ENCODE data around the gene DEFB129. TPM values are rescaled to one million over a fixed set of nuclear protein-coding genes. Genes with fewer than 3 reads are reported as not detected.

The DEFB129 gene
- total and polyA plus RNA-seq, 9 of the 15 experiments (the other 6 are each of a cell fraction or from before 2014, with no cell fraction given), result not detected

DNA sequence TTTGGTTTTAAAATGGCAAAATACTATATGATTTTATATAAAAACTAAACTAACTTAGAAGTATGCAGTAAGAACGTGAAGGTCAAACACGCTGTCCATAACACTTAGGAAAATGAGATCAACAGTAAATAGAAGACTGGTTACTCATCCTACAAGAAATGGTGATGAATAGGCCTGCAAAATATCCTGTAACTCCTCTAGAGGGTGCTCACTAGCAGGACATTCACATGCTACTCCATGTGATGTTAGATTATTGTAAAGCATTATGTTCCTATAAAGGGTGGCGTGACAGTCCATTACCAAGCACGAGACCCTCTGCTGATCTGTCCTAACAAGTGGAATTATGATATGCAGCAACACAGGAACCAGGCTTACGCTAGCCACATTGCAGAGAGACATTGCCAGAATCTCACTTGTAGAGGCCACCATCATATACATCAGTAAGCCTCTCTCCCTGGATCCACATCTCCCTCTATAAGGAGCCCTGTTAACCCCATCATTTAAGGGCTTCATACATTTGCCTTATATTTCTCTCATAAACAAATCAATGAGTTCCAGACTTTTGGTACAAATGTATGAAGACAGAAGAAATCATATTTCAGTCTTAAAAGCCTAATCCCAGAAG, 18.0 kb upstream of the DEFB129 start (continued):
- TF ChIP-seq ETV5 (CRISPR knock-in tag; IDR thresholded peaks at IDR 0.05; ENCODE audit: low read depth) (no peak), RBM14 (IDR thresholded peaks at IDR 0.05; ENCODE audit: borderline replicate concordance, insufficient read depth, low read depth, low read length) (no peak), ZNF76 (CRISPR knock-in tag; IDR thresholded peaks at IDR 0.05; ENCODE audit: borderline replicate concordance) (no peak), ZNF140 (CRISPR knock-in tag; IDR thresholded peaks at IDR 0.05) (no peak), MAFK (IDR thresholded peaks at IDR 0.05; ENCODE audit: low read length) (no peak), EHMT2 (IDR thresholded peaks at IDR 0.05) (no peak), FOSL1 (tag; conservative IDR thresholded peaks at IDR 0.05) (0 out of 2 replicates have a peak, but pooled peaks have one; percentile 14), SOX6 (IDR thresholded peaks at IDR 0.05) (no peak), HMGN3 (IDR thresholded peaks at IDR 0.05; ENCODE audit: borderline replicate concordance, extremely low read depth, insufficient read length, low read depth, low read length) (no peak), MYC (IDR thresholded peaks at IDR 0.05; ENCODE audit: low read depth, low read length) (0 out of 2 replicates have a peak, but pooled peaks have one; percentile 36), MYC (CRISPR knock-in tag; IDR thresholded peaks at IDR 0.05; ENCODE audit: borderline replicate concordance, low read depth) (no peak), KHSRP (IDR thresholded peaks at IDR 0.05) (no peak), KLF16 (IDR thresholded peaks at IDR 0.05) (no peak)
- TF ChIP-seq, protein P1, sequence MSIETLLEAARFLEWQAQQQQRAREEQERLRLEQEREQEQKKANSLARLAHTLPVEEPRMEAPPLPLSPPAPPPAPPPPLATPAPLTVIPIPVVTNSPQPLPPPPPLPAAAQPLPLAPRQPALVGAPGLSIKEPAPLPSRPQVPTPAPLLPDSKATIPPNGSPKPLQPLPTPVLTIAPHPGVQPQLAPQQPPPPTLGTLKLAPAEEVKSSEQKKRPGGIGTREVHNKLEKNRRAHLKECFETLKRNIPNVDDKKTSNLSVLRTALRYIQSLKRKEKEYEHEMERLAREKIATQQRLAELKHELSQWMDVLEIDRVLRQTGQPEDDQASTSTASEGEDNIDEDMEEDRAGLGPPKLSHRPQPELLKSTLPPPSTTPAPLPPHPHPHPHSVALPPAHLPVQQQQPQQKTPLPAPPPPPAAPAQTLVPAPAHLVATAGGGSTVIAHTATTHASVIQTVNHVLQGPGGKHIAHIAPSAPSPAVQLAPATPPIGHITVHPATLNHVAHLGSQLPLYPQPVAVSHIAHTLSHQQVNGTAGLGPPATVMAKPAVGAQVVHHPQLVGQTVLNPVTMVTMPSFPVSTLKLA (conservative IDR thresholded peaks at IDR 0.05), result peak in 1 of 2 experiments; percentile 30; a peak in 1 of 4 replicates
- TF ChIP-seq, protein P2, sequence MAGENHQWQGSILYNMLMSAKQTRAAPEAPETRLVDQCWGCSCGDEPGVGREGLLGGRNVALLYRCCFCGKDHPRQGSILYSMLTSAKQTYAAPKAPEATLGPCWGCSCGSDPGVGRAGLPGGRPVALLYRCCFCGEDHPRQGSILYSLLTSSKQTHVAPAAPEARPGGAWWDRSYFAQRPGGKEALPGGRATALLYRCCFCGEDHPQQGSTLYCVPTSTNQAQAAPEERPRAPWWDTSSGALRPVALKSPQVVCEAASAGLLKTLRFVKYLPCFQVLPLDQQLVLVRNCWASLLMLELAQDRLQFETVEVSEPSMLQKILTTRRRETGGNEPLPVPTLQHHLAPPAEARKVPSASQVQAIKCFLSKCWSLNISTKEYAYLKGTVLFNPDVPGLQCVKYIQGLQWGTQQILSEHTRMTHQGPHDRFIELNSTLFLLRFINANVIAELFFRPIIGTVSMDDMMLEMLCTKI (IDR thresholded peaks at IDR 0.05; ENCODE audit: partially characterized antibody), result no peak
- TF ChIP-seq, protein P3, sequence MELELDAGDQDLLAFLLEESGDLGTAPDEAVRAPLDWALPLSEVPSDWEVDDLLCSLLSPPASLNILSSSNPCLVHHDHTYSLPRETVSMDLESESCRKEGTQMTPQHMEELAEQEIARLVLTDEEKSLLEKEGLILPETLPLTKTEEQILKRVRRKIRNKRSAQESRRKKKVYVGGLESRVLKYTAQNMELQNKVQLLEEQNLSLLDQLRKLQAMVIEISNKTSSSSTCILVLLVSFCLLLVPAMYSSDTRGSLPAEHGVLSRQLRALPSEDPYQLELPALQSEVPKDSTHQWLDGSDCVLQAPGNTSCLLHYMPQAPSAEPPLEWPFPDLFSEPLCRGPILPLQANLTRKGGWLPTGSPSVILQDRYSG (tag; conservative IDR thresholded peaks at IDR 0.05; ENCODE audit: low read depth), result no peak
- TF ChIP-seq, protein P4, sequence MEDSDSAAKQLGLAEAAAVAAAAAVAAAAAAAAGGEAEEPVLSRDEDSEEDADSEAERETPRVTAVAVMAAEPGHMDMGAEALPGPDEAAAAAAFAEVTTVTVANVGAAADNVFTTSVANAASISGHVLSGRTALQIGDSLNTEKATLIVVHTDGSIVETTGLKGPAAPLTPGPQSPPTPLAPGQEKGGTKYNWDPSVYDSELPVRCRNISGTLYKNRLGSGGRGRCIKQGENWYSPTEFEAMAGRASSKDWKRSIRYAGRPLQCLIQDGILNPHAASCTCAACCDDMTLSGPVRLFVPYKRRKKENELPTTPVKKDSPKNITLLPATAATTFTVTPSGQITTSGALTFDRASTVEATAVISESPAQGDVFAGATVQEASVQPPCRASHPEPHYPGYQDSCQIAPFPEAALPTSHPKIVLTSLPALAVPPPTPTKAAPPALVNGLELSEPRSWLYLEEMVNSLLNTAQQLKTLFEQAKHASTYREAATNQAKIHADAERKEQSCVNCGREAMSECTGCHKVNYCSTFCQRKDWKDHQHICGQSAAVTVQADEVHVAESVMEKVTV (CRISPR knock-in tag; IDR thresholded peaks at IDR 0.05), result peak; percentile 49
- TF ChIP-seq, protein P5, sequence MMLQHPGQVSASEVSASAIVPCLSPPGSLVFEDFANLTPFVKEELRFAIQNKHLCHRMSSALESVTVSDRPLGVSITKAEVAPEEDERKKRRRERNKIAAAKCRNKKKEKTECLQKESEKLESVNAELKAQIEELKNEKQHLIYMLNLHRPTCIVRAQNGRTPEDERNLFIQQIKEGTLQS (IDR thresholded peaks at IDR 0.05), result peak; percentile 31
- TF ChIP-seq, protein P5 (CRISPR knock-in tag; conservative IDR thresholded peaks at IDR 0.05), result no peak
- TF ChIP-seq, protein P6, sequence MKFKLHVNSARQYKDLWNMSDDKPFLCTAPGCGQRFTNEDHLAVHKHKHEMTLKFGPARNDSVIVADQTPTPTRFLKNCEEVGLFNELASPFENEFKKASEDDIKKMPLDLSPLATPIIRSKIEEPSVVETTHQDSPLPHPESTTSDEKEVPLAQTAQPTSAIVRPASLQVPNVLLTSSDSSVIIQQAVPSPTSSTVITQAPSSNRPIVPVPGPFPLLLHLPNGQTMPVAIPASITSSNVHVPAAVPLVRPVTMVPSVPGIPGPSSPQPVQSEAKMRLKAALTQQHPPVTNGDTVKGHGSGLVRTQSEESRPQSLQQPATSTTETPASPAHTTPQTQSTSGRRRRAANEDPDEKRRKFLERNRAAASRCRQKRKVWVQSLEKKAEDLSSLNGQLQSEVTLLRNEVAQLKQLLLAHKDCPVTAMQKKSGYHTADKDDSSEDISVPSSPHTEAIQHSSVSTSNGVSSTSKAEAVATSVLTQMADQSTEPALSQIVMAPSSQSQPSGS (CRISPR knock-in tag; IDR thresholded peaks at IDR 0.05), result no peak

All from K562 (cell line).